ENCODE measurements around the gene GJA1.

The GJA1 gene

GRCh38 chr6:121491576-121491975, 56.1 kb downstream of the GJA1 start:
- no peak for DNase-seq (ENCODE audit: low spot score)

- DNase-seq (ENCODE audit: low spot score): no peak
These were observed 57.1 kb downstream of the GJA1 start for GRCh38 chr6:121492536-121492935.

- DNase-seq (ENCODE audit: low spot score): no peak
These were observed 62.5 kb downstream of the GJA1 start for GRCh38 chr6:121497970-121498375.

GRCh38 chr6:121498481-121499276, 63.2 kb downstream of the GJA1 start:
- DNase-seq (ENCODE audit: low spot score): no peak
